22Rv1 (cell line): ENCODE data around the gene DNAH9.

Experiments
- H3K27ac ChIP-seq: fragments of 450-650 bp; 2 replicates; pipeline ENCODE4 v1.5.1; 2017
- ZFX ChIP-seq: fragments of 450-650 bp; IDR thresholded peaks from 2 replicates; pipeline ENCODE4 v1.6.1; 2017; ENCODE audit warnings: antibody characterized with exemption, borderline replicate concordance
- TF ChIP-seq, protein P1 (sequence below): fragments of 450-650 bp; IDR thresholded peaks from 2 replicates; pipeline ENCODE4 v1.5.1; 2017; ENCODE audit warnings: mild to moderate bottlenecking

Gene DNAH9

DNA sequence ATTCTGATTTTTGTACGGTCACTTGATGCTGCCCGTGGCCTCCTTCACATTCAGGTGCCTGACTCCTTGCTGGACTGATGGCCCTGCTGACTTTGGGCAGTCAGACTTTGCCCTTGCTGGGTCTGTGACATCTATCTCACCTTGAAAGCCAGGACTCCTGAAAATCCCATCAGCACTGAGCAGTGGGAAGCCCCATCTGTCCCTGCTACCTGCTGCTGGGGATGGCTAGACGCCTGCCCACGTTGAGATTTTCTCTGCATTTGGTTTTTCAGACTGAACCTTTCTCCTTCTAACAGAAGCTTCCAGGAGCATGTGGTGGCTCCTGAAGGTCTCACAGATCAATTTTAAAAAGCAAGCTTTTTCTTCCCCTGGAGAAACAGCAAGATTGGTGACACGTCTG, 409.2 kb downstream of the DNAH9 start:
- no peak overlapping the region for H3K27ac ChIP-seq
- TF ChIP-seq, protein P1, sequence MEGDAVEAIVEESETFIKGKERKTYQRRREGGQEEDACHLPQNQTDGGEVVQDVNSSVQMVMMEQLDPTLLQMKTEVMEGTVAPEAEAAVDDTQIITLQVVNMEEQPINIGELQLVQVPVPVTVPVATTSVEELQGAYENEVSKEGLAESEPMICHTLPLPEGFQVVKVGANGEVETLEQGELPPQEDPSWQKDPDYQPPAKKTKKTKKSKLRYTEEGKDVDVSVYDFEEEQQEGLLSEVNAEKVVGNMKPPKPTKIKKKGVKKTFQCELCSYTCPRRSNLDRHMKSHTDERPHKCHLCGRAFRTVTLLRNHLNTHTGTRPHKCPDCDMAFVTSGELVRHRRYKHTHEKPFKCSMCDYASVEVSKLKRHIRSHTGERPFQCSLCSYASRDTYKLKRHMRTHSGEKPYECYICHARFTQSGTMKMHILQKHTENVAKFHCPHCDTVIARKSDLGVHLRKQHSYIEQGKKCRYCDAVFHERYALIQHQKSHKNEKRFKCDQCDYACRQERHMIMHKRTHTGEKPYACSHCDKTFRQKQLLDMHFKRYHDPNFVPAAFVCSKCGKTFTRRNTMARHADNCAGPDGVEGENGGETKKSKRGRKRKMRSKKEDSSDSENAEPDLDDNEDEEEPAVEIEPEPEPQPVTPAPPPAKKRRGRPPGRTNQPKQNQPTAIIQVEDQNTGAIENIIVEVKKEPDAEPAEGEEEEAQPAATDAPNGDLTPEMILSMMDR: no peak
- no peak for TF ChIP-seq ZFX
